ENCODE data around the gene ODF4.

The ODF4 gene

DNA sequence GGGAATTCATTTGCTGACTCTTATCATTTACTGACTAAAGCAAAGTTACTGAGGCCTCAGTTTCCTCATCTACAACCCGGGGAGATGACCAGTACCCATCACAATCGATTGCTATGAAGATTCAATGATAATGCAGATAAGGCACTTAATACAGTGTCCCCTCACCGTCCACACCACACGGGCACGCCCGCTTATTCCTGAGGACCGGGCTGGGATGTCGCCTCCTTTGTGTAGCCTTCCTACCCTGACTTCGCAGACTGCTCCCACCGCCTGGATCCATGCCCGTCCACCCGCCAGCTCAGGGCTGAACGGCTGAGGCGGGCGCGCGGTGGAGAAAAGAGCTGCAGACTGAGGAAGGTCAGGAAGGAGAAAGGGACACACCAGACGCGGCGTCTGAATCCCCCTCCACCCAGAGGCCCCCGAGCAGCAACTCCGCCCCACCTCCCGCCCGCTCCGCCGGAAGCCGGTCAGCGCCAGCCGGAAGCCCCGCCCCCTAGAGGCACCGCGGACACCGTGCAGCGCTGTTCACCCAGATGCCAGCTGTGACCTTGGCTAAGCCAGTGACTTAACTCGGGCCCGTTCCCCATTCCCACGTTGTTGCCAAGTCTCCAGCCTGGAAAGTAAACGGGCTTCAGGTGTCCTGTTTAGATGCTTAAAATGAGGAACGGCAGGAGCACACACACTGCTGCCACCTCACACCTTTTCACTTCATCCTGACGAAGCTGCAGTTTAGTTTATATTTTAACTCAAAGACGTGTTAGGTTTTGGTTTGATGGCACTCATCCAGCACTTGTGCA, 36.8 kb downstream of the ODF4 start, which contains the start of gene KRABD2 (continued):
- TF ChIP-seq RBAK (tag by site-specific recombination; IDR thresholded peaks at IDR 0.05) (no peak), ZNF354C (tag by site-specific recombination; IDR thresholded peaks at IDR 0.05; ENCODE audit: borderline replicate concordance, low read depth) (no peak), SCRT1 (tag by site-specific recombination; IDR thresholded peaks at IDR 0.05; ENCODE audit: borderline replicate concordance) (no peak), MZF1 (tag by site-specific recombination; IDR thresholded peaks at IDR 0.05; ENCODE audit: borderline replicate concordance) (peak; percentile 75), ZBTB48 (tag by site-specific recombination; IDR thresholded peaks at IDR 0.05) (0 out of 2 replicates have a peak, but pooled peaks have one; percentile 29), ZNF366 (tag by site-specific recombination; conservative IDR thresholded peaks at IDR 0.05) (peak; percentile 69; the same call in 1 of the 2 replicates), ZNF501 (tag by site-specific recombination; IDR thresholded peaks at IDR 0.05) (peak; percentile 93), BCL11A (tag by site-specific recombination; IDR thresholded peaks at IDR 0.05; ENCODE audit: low read depth) (peak; percentile 95), ZNF19 (tag by site-specific recombination; IDR thresholded peaks at IDR 0.05; ENCODE audit: low read depth) (no peak), SALL2 (tag by site-specific recombination; IDR thresholded peaks at IDR 0.05; ENCODE audit: borderline replicate concordance) (no peak), ZIC2 (tag by site-specific recombination; IDR thresholded peaks at IDR 0.05) (peak; percentile 60), ZNF311 (tag by site-specific recombination; IDR thresholded peaks at IDR 0.05; ENCODE audit: borderline replicate concordance) (no peak), ZNF302 (tag by site-specific recombination; IDR thresholded peaks at IDR 0.05; ENCODE audit: low read depth) (no peak), ZNF37A (tag by site-specific recombination; IDR thresholded peaks at IDR 0.05) (no peak), REPIN1 (tag by site-specific recombination; IDR thresholded peaks at IDR 0.05; ENCODE audit: low read depth) (0 out of 2 replicates have a peak, but pooled peaks have one; percentile 12), MYNN (tag by site-specific recombination; IDR thresholded peaks at IDR 0.05; ENCODE audit: borderline replicate concordance) (no peak), HOXD13 (CRISPR knock-in tag; IDR thresholded peaks at IDR 0.05; ENCODE audit: borderline replicate concordance) (no peak), ZNF23 (tag by site-specific recombination; IDR thresholded peaks at IDR 0.05; ENCODE audit: borderline replicate concordance) (no peak), ZNF157 (tag by site-specific recombination; IDR thresholded peaks at IDR 0.05) (no peak), ZNF274 (IDR thresholded peaks at IDR 0.05; ENCODE audit: low read length) (no peak), ZNF274 (tag by site-specific recombination; IDR thresholded peaks at IDR 0.05; ENCODE audit: borderline replicate concordance) (no peak), ZNF621 (tag by site-specific recombination; IDR thresholded peaks at IDR 0.05) (no peak), SETDB1 (IDR thresholded peaks at IDR 0.05; ENCODE audit: insufficient read length, low read length) (no peak), ZFP41 (tag by site-specific recombination; IDR thresholded peaks at IDR 0.05; ENCODE audit: borderline replicate concordance) (no peak), ZNF600 (tag by site-specific recombination; IDR thresholded peaks at IDR 0.05) (peak; percentile 77), ZNF777 (tag by site-specific recombination; IDR thresholded peaks at IDR 0.05; ENCODE audit: borderline replicate concordance) (no peak)
- TF ChIP-seq, protein P1, sequence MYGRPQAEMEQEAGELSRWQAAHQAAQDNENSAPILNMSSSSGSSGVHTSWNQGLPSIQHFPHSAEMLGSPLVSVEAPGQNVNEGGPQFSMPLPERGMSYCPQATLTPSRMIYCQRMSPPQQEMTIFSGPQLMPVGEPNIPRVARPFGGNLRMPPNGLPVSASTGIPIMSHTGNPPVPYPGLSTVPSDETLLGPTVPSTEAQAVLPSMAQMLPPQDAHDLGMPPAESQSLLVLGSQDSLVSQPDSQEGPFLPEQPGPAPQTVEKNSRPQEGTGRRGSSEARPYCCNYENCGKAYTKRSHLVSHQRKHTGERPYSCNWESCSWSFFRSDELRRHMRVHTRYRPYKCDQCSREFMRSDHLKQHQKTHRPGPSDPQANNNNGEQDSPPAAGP (tag by site-specific recombination; IDR thresholded peaks at IDR 0.05): peak; percentile 80
- TF ChIP-seq, protein P2, sequence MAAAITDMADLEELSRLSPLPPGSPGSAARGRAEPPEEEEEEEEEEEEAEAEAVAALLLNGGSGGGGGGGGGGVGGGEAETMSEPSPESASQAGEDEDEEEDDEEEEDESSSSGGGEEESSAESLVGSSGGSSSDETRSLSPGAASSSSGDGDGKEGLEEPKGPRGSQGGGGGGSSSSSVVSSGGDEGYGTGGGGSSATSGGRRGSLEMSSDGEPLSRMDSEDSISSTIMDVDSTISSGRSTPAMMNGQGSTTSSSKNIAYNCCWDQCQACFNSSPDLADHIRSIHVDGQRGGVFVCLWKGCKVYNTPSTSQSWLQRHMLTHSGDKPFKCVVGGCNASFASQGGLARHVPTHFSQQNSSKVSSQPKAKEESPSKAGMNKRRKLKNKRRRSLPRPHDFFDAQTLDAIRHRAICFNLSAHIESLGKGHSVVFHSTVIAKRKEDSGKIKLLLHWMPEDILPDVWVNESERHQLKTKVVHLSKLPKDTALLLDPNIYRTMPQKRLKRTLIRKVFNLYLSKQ (tag by site-specific recombination; IDR thresholded peaks at IDR 0.05; ENCODE audit: borderline replicate concordance): no peak
- TF ChIP-seq, protein P3, sequence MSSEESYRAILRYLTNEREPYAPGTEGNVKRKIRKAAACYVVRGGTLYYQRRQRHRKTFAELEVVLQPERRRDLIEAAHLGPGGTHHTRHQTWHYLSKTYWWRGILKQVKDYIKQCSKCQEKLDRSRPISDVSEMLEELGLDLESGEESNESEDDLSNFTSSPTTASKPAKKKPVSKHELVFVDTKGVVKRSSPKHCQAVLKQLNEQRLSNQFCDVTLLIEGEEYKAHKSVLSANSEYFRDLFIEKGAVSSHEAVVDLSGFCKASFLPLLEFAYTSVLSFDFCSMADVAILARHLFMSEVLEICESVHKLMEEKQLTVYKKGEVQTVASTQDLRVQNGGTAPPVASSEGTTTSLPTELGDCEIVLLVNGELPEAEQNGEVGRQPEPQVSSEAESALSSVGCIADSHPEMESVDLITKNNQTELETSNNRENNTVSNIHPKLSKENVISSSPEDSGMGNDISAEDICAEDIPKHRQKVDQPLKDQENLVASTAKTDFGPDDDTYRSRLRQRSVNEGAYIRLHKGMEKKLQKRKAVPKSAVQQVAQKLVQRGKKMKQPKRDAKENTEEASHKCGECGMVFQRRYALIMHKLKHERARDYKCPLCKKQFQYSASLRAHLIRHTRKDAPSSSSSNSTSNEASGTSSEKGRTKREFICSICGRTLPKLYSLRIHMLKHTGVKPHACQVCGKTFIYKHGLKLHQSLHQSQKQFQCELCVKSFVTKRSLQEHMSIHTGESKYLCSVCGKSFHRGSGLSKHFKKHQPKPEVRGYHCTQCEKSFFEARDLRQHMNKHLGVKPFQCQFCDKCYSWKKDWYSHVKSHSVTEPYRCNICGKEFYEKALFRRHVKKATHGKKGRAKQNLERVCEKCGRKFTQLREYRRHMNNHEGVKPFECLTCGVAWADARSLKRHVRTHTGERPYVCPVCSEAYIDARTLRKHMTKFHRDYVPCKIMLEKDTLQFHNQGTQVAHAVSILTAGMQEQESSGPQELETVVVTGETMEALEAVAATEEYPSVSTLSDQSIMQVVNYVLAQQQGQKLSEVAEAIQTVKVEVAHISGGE (tag by site-specific recombination; conservative IDR thresholded peaks at IDR 0.05; ENCODE audit: low read depth): peak; percentile 91
- TF ChIP-seq, protein P4, sequence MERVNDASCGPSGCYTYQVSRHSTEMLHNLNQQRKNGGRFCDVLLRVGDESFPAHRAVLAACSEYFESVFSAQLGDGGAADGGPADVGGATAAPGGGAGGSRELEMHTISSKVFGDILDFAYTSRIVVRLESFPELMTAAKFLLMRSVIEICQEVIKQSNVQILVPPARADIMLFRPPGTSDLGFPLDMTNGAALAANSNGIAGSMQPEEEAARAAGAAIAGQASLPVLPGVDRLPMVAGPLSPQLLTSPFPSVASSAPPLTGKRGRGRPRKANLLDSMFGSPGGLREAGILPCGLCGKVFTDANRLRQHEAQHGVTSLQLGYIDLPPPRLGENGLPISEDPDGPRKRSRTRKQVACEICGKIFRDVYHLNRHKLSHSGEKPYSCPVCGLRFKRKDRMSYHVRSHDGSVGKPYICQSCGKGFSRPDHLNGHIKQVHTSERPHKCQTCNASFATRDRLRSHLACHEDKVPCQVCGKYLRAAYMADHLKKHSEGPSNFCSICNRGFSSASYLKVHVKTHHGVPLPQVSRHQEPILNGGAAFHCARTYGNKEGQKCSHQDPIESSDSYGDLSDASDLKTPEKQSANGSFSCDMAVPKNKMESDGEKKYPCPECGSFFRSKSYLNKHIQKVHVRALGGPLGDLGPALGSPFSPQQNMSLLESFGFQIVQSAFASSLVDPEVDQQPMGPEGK (tag by site-specific recombination; IDR thresholded peaks at IDR 0.05): peak; percentile 97
- TF ChIP-seq, protein P5, sequence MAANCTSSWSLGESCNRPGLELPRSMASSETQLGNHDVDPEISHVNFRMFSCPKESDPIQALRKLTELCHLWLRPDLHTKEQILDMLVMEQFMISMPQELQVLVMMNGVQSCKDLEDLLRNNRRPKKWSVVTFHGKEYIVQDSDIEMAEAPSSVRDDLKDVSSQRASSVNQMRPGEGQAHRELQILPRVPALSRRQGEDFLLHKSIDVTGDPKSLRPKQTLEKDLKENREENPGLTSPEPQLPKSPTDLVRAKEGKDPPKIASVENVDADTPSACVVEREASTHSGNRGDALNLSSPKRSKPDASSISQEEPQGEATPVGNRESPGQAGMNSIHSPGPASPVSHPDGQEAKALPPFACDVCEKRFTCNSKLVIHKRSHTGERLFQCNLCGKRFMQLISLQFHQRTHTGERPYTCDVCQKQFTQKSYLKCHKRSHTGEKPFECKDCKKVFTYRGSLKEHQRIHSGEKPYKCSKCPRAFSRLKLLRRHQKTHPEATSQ (tag by site-specific recombination; IDR thresholded peaks at IDR 0.05): no peak

Measured in HEK293 (cell line).